Left renal cortex interstitium (tissue), 4 donors: ENCODE measurements around the gene MYL6B. TPM values are rescaled to one million over a fixed set of nuclear protein-coding genes. Genes with fewer than 3 reads are reported as not detected.
A peak's percentile ranks its signal among the peaks of the same experiment; 100 is the strongest.
"Not testable (repeated sequence)": the region's sequence is repeated elsewhere in the genome, so short reads cannot be mapped to it uniquely, and the experiment has no call there.

ENCODE experiments used
- DNase-seq, 4 donors: peaks; one replicate each; pipeline ENCODE4 v3.0.0-alpha.2; 2013; ENCODE audit warnings: low read depth in 4 of 4, low spot score in 2 of 4, missing footprints in 1 of 4
- polyA plus RNA-seq, 4 donors: library from polyadenylated mRNA; unstranded; fragments of 120-200 nt; gene quantifications; one replicate each; pipeline ENCODE4 v1.2.1, GENCODE V29; 2013; ENCODE audit not compliant: insufficient read length in 4 of 4

The MYL6B gene
- polyA plus RNA-seq, 4 donors, result 158 to 212 (median 171) TPM

DNA sequence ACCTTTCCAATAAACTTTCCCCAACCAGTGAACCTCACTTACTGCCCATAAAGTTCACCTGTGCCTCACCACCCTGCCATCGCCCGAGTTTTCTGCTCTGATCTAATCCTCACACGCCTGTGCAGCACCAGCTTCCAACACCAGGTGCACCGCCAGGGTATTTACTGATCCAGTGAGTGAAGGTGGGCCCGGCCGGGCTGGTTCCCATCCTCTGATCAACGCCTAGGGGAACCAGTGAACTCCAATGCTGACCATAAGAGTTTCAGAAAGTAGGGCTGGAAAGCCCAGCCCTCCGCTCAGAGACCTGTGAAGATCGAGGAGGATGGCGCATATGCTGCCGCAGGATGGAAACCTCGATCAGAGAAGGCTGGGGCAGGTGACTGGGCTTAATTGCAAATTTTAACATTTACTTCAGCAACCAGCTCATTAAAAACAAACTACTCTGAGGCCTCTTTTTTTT, 685 bp upstream of the MYL6B start:
- no peak for DNase-seq

DNA sequence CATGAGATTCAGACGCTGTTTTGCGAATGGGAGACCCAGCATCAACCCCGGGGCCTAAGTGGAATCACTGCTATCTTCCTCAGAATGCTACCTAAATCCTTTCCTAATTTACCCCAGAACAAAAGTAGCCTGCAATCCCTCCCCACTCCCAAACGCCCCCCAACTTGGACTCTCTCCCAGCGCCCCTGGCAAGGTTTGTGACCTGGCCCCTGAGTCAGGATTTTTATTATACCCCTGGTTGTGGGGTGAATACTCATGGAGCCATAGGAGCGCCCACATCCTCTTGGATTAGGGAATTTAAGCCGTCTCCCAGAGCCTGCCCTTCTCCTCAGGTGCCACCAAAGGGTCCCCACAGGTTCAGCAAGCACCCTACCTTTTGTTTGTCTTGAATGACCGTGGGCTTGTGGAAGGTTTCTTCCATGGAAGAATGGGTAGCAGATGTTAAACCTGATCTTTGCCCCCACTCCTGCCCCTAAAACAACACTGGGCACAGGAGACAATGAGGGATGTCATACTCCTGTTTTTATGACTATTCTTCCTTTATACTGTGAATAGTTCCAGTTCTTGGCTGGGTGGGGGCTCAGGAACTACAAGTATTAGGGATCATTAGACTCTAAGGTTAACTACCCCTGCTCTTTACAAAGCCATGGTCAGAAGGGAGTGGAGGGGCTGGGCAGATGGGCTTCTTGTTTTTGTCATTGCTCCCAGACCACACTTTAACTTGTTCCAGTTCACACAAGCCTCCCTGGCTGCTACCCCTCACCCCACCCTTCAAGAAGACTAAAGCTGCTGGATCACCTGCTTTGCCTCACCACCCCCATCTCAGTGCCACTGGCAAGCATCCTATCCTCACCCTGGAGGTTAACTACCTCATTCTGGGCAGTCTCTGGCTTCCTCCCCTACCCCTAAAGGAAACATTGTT, 630 bp downstream of the MYL6B start:
- no peak for DNase-seq

DNA sequence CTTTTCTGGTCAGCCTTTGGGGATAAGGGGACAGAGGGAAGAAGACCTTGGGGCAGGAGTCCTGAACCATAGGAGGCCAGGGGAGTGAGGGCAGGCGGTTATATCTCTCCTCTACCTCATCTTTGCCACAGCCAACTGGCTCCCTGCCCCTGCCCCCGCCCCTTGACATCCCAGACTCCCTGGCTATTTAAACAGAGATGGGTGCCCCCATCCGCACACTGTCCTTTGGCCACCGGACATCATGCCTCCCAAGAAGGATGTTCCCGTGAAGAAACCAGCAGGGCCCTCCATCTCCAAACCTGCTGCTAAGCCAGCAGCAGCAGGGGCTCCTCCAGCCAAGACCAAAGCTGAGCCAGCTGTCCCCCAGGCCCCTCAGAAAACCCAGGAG, 1.3 kb downstream of the MYL6B start:
- DNase-seq, result no peak

DNA sequence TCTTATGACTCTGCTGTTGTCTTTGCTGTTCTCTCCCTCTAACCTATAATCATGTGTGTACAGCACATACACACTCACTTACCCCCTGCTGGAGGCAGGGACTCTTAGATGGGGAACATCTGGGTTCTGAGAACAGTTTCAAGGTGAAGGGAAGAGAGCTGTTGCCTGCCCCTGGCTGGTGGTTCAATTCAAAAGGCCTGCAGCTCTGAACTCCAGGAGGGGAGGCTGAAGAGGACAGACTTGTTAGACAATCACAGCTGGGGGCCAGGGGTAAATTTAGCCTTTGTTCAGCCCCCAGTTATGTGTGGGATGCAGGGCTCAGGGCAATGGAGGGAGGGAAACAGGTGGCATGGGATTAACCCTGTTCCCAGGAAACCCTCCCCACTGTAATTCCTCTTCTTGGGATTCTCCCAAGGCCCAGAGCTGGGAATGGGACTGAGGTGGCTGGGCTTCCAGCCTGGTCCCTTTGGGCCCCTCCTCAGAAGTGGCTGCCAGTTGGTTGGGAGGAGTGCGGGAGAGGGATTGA, 1.9 kb downstream of the MYL6B start:
- no peak for DNase-seq

DNA sequence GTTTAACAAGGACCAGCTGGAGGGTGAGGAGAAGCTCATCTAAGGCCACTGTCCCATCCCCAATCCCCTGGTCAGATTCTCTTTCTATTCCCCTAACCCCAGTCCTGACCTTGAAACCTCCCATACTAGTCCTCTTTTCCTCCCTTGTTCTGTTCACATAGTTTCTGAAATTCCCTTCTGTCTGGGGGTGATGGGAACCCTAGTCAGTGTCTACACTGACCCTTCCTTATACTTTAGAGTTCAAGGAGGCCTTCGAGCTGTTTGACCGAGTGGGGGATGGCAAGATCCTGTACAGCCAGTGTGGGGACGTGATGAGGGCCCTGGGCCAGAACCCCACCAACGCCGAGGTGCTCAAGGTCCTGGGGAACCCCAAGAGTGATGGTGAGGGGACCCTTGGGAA, 2.4 kb downstream of the MYL6B start:
- no peak for DNase-seq

DNA sequence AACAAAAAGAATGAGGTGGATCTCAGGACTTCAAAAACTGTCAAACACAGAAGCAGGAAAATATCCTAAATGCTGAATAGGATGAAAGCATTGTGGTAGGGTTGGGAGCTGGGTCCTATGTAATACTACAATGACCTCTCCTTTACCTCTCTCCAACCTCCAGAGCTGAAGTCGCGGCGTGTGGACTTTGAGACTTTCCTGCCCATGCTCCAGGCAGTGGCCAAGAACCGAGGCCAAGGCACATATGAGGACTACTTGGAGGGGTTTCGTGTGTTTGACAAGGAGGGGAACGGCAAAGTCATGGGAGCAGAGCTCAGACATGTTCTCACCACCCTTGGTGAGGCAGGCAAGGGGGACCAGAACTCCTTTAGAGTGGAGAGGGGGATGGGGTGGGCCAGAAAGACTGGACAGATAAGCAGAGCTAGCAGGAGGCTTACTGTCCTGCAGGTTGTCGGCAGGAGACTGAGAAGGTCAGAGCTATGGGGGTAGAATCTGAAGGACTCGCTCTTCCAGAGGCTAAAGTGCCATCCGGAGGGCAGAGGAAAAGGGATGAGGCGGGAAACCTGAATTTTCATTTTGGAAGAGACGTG, 3.0 kb downstream of the MYL6B start:
- no peak for DNase-seq

DNA sequence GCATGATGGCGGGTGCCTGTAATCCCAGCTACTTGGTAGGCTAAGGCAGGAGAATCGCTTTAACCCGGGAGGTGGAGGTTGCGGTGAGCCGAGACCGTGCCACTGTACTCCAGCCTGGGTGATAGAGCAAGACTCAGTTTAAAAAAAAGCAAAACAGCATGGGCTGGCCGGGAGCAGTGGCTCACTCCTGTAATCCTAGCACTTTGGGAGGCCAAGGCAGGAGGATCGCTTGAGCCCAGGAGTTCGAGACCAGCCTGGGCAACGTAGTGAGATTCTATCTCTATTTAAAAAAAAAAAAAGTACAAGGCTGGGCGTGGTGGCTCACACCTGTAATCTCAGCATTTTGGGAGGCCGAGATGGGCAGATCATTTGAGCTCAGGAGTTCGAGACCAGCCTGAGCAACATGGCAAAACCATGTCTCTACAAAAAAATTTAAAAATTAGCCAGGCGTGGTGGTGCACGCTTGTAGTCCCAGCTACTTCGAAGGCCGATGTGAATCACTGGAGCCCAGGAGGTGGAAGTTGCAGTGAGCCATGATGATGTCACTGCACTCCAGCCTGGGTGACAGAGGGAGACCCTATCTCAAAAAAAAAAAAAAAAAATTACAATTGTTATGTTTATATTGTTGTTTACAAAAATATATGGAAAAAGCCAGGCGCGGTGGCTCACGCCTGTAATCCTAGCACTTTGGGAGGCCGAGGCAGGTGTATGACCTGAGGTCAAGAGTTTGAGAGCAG, 4.2 kb downstream of the MYL6B start:
- not testable (repeated sequence) for DNase-seq

DNA sequence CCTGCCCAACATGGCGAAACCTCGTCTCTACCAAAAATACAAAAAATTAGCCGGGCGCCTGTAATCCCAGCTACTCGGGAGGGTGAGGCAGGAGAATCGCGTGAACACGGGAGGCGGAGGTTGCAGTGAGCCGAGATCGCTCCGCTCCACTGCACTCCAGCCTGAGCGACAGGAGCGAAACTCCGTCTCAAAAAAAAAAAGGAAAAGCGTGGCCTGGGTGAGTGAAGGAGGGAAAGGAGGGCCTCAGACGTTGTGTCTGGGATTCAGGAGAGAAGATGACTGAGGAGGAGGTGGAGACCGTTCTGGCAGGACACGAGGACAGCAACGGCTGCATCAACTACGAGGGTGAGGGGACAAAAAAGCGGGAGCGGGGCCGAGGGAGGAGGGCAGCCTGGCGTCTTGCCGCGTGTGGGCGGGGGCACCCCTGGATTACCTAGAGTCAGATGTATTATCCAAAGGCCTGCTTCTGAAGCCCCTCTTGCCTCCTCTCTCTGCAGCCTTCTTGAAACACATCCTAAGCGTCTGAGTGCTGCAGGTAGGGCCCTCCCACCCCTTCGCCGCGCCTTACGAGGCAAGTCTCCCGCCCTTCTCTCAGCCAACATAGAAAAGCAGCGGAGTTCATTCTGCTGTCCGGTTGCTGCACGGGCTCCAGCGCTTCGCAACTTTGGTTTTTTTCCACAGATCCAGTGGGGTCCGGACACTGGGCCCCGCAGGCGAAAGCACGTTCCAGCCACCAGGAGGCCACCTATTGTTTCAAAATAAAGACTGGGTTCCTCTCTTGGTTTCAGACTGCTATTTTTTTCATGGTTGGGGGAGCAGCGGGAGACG, 5.0 kb downstream of the MYL6B start:
- DNase-seq, result peak; percentile 81 to 86 (median 84)

DNA sequence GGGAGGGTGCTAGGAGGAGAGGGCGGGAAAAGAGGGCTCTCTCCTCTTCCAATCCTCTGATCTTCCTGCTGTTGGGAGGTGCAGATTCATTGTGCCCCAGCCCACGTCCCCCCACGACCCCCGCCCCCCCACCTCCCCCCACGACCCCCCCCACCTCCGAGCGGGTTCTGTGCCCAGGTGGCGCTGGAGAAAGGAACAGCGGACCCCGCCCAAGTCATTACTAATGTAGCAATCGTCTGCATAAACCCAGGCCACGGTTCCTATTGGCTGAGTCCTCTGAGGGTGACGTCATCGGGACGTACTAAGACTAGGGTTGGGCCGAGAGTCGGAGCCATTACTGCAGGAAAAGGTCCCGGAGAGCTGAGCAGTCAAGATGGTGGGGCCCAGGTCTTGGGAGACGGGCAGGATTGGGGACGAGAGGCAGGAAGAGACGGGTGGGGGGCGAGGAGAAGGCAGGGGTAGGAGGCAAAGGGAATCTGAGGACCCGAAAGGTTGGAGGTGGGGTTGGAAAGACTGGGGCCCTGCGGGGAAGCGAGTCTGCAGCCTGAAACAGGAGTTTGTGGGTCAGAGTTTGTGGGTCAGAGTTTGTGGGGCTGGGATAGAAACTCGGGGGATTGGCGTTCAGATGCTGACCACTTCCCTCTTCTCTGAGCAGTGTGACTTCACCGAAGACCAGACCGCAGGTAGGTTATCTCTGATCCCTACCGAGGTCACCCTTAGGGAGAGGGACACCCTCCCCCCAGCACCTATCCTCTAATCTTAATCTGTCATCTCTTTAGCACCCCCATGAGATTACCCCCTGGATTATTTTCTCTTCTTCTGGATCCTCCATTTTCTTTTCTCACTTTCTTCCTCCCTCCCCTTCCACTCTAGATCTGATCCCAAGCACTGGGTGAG, 5.9 kb downstream of the MYL6B start, which contains the start of gene MYL6:
TSS of gene MYL6 (plus strand) at position 331 of the 897 bp plus-strand sequence. CDS start at position 374, 43 bp downstream.
- DNase-seq, result peak; percentile 92 to 98 (median 94)

DNA sequence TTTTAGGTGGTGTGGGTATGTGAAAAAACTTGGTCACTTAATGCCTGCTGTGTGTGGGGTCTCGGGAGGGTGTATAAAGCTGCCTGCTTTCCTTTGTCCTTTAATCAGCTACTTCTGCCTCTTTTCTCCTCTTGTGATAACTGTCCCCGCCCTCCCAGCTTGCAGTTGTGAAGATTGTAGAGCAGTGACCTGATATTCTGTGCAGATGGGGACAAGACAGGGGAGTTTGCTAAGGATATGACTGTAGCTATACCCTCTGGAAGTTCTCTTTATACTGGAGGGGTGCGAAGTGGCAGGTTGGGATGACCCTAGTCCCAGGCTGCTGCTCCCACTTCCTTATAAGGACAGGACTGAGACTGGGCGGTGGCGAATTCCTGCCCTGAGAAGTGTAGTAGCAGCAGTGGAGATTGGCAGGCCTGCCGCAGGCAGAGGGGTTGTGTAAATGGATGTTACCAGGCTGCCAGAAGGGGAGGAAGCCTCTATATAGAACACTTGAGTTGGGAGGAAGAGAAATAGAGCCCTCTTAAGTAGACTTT, 6.6 kb downstream of the MYL6B start:
- peak in 2 of 4 donors; percentile 32 to 41 for DNase-seq

DNA sequence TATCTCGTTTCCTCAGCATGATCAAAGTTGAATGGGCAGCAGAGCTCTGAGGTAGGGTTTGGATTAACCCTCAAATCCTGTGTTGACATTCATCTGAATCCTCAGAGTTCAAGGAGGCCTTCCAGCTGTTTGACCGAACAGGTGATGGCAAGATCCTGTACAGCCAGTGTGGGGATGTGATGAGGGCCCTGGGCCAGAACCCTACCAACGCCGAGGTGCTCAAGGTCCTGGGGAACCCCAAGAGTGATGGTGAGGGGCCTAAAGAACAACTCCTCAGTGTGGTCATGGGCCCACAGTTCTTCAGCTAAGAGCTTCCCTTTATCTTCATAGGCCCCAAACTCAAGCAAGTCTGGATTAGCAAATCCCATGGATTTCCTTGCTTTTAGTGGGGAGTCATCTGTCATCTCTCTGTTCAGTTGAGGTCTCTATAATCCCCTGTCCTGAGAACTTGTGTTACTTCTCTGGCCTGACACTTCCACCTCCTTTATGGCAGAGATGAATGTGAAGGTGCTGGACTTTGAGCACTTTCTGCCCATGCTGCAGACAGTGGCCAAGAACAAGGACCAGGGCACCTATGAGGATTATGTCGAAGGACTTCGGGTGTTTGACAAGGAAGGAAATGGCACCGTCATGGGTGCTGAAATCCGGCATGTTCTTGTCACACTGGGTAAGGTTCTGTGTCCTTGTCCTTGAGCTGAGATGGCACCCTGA, 7.2 kb downstream of the MYL6B start:
- DNase-seq, result no peak

DNA sequence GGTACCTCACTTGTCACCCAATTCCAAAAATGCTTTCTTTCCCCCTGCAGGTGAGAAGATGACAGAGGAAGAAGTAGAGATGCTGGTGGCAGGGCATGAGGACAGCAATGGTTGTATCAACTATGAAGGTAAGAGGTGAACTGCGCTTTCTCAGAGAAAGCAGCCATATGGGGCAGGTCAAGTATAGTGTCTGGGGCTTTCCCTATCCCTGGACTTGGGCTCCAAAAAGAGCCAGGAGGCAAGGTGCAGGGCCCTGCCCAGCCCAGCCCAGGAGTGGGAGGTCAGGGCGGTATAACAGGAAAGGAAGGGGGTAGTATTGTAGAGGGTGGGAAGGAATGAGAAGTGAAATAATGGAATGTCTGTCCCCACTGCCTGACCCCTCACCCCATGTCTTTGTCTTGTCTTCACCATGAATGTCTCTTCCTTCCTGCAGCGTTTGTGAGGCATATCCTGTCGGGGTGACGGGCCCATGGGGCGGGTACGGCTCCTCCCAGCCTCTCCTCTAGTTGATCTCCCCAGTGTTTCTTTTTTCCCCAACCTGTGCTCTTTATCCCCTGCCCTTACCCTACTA, 7.9 kb downstream of the MYL6B start:
- no peak for DNase-seq

DNA sequence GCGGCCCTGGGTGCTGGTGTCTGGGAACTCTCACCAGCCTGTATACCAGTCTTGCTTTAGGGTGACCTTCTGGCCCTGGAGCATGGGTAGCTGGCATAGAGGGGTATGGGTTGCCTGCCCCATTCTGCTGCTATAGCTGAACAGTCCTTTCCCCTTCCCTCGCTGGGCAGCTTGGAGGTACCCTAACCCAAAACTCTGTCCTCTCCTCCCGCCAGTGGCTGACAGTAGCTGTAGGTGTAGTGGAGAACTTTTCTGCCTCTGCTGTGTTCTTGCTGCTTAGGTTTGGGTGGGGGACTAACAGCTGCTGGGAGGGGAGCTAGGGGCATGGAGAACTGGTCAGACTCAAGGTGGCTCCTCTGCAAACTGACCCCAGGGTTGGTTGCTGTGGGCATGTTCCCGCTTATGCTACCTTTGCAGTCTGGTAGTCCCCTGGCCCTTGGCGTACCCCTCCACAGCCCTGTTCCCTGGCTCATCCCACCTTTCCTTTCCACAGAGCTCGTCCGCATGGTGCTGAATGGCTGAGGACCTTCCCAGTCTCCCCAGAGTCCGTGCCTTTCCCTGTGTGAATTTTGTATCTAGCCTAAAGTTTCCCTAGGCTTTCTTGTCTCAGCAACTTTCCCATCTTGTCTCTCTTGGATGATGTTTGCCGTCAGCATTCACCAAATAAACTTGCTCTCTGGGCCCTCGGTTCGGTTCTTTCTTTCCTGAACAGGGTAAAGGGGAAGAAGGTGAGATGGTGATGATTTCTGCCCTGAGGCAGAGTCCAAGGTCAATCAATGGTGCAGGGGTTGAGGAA, 8.7 kb downstream of the MYL6B start:
- DNase-seq, result no peak

DNA sequence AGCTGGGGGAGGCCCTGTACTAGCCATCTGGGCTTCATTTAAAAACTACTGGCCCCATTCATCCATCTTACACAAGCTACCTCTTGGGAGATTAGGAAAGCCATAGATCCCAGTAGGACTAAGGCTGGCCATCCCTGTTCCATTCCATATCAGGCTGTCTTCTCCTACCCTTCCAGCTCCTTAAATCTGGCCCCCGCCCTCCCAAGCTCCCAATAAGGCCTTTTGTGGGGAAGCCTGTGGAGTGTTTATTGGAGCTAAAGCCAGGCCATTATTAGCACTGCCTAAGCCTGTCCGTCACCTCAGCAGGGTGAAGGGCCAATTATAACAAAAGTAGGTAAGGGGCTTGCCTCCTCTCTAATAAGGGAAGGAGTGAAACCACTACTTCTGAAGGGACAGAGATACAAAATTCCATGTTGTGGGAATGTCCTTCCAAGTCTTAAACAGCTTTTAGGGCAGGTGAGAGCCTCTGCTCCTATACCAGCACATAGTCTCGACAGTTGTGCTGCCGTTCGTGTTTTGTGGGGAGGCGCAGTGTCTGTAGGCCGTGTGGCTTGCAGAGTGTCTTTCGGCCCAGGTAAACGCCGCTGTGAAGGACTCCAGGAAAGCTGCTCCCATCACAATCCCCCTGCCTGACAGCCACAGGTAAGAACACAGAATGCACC, 9.4 kb downstream of the MYL6B start:
- DNase-seq, result no peak

DNA sequence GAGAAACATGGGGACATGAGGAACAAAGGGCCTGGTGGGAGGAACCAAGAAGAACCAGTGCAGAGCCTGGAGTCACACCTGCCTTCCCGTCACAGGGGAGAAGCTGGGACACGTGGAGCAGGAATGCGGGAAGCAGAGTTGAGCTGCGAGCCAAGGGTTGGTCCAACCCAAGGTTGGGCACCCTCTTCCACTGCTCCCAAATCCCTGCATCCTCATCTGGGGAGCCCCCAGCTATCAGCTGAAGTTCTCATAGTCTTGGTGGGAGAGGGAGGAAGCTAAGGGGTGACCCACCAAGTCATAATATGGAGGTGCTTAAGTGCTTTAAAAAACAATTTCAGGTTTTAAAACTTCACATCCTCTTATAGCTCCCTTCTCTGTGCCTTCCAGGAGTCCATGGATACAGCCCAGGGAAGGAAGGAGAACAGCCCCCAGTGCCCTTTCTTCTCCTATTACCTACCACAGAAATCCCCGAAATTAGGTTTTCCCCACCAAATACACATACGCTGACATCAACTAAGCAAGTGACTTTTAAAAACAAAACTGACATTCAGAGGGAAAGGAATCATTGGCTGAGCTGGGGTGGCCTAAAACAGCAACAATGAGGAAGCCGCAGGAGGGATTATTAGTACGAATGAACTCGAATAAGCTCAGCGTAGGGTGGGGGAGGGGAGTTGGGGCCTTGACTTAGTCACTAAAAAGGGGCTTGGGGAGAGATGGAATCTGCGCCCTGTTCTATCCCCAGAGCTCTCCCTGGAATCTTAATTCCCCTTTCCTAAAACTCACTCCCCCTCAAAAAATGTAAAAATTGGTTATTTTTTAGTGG, 10.3 kb downstream of the MYL6B start:
- DNase-seq, result no peak
